AG08395 (cell line): ENCODE results near the gene KLHDC7A.

Source experiments
- DNase-seq: peaks from one replicate; pipeline ENCODE4 v3.0.0; 2012; ENCODE audit warnings: mixed read lengths, low spot score

KLHDC7A gene

GRCh38 chr1:18473195-18473815, 7.4 kb upstream of the KLHDC7A start:
- DNase-seq: no peak

GRCh38 chr1:18474559-18475175, 6.1 kb upstream of the KLHDC7A start:
- no peak for DNase-seq

GRCh38 chr1:18475234-18475905, 5.4 kb upstream of the KLHDC7A start:
- no peak for DNase-seq

GRCh38 chr1:18479454-18479853, 1.3 kb upstream of the KLHDC7A start:
- DNase-seq: no peak

GRCh38 chr1:18481190-18481920, 625 bp downstream of the KLHDC7A start:
- no peak for DNase-seq

- no peak for DNase-seq
Observed at GRCh38 chr1:18481921-18482701, 1.4 kb downstream of the KLHDC7A start.

GRCh38 chr1:18482721-18483425, 2.1 kb downstream of the KLHDC7A start:
- no peak for DNase-seq

- DNase-seq: no peak
Observed at GRCh38 chr1:18484276-18484675, 3.5 kb downstream of the KLHDC7A start.

GRCh38 chr1:18484721-18485120, 4.0 kb downstream of the KLHDC7A start:
- no peak for DNase-seq

- DNase-seq: no peak
Observed at GRCh38 chr1:18485227-18485626, 4.5 kb downstream of the KLHDC7A start.

GRCh38 chr1:18486195-18486594, 5.5 kb downstream of the KLHDC7A start:
- no peak for DNase-seq

- DNase-seq: no peak
Observed at GRCh38 chr1:18489417-18490143, 8.8 kb downstream of the KLHDC7A start.

GRCh38 chr1:18491168-18491567, 10.4 kb downstream of the KLHDC7A start:
- DNase-seq: no peak

- no peak for DNase-seq
Observed at GRCh38 chr1:18494304-18494703, 13.6 kb downstream of the KLHDC7A start.

GRCh38 chr1:18495635-18496034, 14.9 kb downstream of the KLHDC7A start:
- DNase-seq: no peak

- DNase-seq: no peak
Observed at GRCh38 chr1:18496056-18496455, 15.3 kb downstream of the KLHDC7A start.

- no peak for DNase-seq
Observed at GRCh38 chr1:18496497-18497235, 15.9 kb downstream of the KLHDC7A start.

GRCh38 chr1:18501833-18502232, 21.1 kb downstream of the KLHDC7A start:
- DNase-seq: no peak

GRCh38 chr1:18504609-18505008, 23.9 kb downstream of the KLHDC7A start:
- DNase-seq: no peak

GRCh38 chr1:18505666-18506065, 24.9 kb downstream of the KLHDC7A start:
- DNase-seq: no peak
